SU-DHL-6 (cell line): ENCODE data around the gene TIMP2.

ENCODE experiments used
- H2AFZ ChIP-seq: fragments of 200-600 bp; sonication (generic); 2 replicates; pipeline ENCODE4 v1.6.1; 2014; ENCODE audit warnings: low read depth, mild to moderate bottlenecking, moderate library complexity, mixed read lengths, antibody characterized with exemption, low read length; ENCODE audit not compliant: severe bottlenecking
- H3F3A ChIP-seq: fragments of 200-600 bp; shearing (Covaris generic); 2 replicates; pipeline ENCODE4 v1.6.0; 2016; ENCODE audit warnings: antibody characterized with exemption, mild to moderate bottlenecking; ENCODE audit not compliant: insufficient read depth
- H3K27ac ChIP-seq: fragments of 200-600 bp; sonication (generic); 2 replicates; pipeline ENCODE4 v1.5.1; 2016; ENCODE audit warnings: low read depth, mild to moderate bottlenecking, low read length, moderate library complexity, mixed read lengths
- H3K27me3 ChIP-seq: fragments of 200-600 bp; sonication (generic), shearing (Covaris generic); 2 replicates; pipeline ENCODE4 v1.6.0; 2014; ENCODE audit warnings: mild to moderate bottlenecking, low read length
- H3K36me3 ChIP-seq: fragments of 200-600 bp; sonication (generic); 2 replicates; pipeline ENCODE4 v1.6.1; 2014; ENCODE audit warnings: mild to moderate bottlenecking, low read length, mixed read lengths
- H3K4me2 ChIP-seq: fragments of 300-600, 200-600 bp; shearing (Covaris generic), sonication (generic); 2 replicates; pipeline ENCODE4 v1.6.0; 2014; ENCODE audit warnings: low read length, low read depth, mild to moderate bottlenecking; ENCODE audit not compliant: poor library complexity, severe bottlenecking
- H3K4me3 ChIP-seq: fragments of 200-600 bp; sonication (generic); 2 replicates; pipeline ENCODE4 v1.5.1; 2014; ENCODE audit warnings: antibody characterized with exemption, low read length, mild to moderate bottlenecking, mixed read lengths; ENCODE audit not compliant: insufficient read depth, poor library complexity, severe bottlenecking
- H3K79me2 ChIP-seq: fragments of 200-600 bp; sonication (generic); 2 replicates; pipeline ENCODE4 v1.6.1; 2014; ENCODE audit warnings: mild to moderate bottlenecking, low read length, moderate library complexity; ENCODE audit not compliant: insufficient read depth
- H3K9ac ChIP-seq: fragments of 200-600 bp; sonication (generic); 2 replicates; pipeline ENCODE4 v1.7.0; 2014; ENCODE audit warnings: mild to moderate bottlenecking, low read length
- H3K9me2 ChIP-seq: fragments of 200-600 bp; sonication (generic); replicated peaks from 2 replicates; pipeline ENCODE4 v1.6.1; 2014; ENCODE audit warnings: low read length; ENCODE audit not compliant: insufficient read depth
- H3K9me3 ChIP-seq: fragments of 200-600 bp; sonication (generic); 2 replicates; pipeline ENCODE4 v1.6.1; 2014; ENCODE audit warnings: low read length, mixed read lengths; ENCODE audit not compliant: insufficient read depth
- H4K20me1 ChIP-seq: fragments of 200-600 bp; sonication (generic); 2 replicates; pipeline ENCODE4 v1.6.1; 2014; ENCODE audit warnings: low read depth, mild to moderate bottlenecking, antibody characterized with exemption, low read length, moderate library complexity, mixed read lengths
- EZH2phosphoT487 ChIP-seq: fragments of 200-600 bp; sonication (generic), shearing (Covaris generic); conservative IDR thresholded peaks from 2 replicates; pipeline ENCODE4 v1.6.1; 2018; ENCODE audit warnings: mild to moderate bottlenecking, antibody characterized with exemption, low read length, moderate library complexity, mixed read lengths
- TF ChIP-seq, protein P1 (sequence below): fragments of 200-600 bp; sonication (generic); IDR thresholded peaks from one replicate; pipeline ENCODE4 v1.5.1; 2017; ENCODE audit warnings: antibody characterized with exemption, mild to moderate bottlenecking, low read length, moderate library complexity; ENCODE audit not compliant: insufficient read depth, poor library complexity, severe bottlenecking

Gene TIMP2

DNA sequence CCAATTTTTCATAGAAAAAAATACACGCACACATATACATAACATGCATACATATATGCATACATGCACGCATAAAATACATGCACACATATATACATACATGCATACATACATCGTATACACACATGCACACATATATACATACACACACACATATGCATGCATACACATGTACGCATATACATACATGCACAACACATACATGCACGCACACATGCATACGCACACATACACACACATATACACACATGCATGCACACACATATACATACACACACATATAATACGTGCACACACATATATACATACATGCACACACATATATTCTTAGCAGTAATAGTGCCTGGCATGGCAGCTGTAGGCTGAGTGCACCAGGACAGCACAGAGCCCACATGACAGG is 109.5 kb downstream of the TIMP2 start:
- no peak overlapping the region for H3K9ac ChIP-seq
- H4K20me1 ChIP-seq = no peaks in the 10 kb centered on the region
- H3K27ac ChIP-seq = no peak overlapping the region
- no peaks in the 10 kb centered on the region for H3K9me2 ChIP-seq
- H3K36me3 ChIP-seq = peaks cover 9% of the 10 kb centered on the region; the same call in 1 of the 2 replicates
- H3K4me3 ChIP-seq = no peak overlapping the region
- H3K4me2 ChIP-seq = no peak overlapping the region
- no peaks in the 10 kb centered on the region for H3K79me2 ChIP-seq
- TF ChIP-seq EZH2phosphoT487 = no peak
- TF ChIP-seq, protein P1, sequence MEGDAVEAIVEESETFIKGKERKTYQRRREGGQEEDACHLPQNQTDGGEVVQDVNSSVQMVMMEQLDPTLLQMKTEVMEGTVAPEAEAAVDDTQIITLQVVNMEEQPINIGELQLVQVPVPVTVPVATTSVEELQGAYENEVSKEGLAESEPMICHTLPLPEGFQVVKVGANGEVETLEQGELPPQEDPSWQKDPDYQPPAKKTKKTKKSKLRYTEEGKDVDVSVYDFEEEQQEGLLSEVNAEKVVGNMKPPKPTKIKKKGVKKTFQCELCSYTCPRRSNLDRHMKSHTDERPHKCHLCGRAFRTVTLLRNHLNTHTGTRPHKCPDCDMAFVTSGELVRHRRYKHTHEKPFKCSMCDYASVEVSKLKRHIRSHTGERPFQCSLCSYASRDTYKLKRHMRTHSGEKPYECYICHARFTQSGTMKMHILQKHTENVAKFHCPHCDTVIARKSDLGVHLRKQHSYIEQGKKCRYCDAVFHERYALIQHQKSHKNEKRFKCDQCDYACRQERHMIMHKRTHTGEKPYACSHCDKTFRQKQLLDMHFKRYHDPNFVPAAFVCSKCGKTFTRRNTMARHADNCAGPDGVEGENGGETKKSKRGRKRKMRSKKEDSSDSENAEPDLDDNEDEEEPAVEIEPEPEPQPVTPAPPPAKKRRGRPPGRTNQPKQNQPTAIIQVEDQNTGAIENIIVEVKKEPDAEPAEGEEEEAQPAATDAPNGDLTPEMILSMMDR = no peak
- no peaks in the 10 kb centered on the region for H3F3A ChIP-seq
- no peak overlapping the region for H2AFZ ChIP-seq
- no peaks in the 10 kb centered on the region for H3K27me3 ChIP-seq
- no peaks in the 10 kb centered on the region for H3K9me3 ChIP-seq

DNA sequence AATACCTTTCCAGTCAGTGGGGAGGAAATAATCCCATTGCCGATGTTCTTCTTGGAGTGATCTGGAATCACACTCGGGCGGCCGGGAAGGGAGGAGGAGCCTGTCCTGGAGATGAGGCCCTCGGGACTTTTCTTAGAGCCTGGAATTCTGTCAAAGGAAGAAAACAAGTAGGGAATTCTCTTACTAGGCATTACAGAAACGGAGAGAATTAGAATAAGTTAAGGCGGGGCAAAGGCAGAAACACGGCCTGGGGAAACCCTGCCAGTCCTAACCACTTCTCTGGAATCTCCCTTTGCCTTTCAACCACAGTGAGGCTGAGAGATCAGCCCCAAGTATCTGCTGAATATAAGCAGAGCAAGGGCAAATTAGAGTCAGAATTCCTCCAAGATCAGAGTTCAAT is 112.3 kb downstream of the TIMP2 start:
- Histone ChIP-seq H3K9ac (no peak overlapping the region), H3K4me2 (no peak overlapping the region), H3F3A (no peaks in the 10 kb centered on the region), H3K4me3 (no peak overlapping the region), H3K9me3 (no peaks in the 10 kb centered on the region), H2AFZ (no peak overlapping the region), H3K79me2 (no peaks in the 10 kb centered on the region), H3K36me3 (peaks cover 11% of the 10 kb centered on the region), H4K20me1 (no peaks in the 10 kb centered on the region), H3K27ac (no peak overlapping the region), H3K9me2 (no peaks in the 10 kb centered on the region), H3K27me3 (no peaks in the 10 kb centered on the region)
- TF ChIP-seq, protein P1 = no peak
- TF ChIP-seq EZH2phosphoT487 = no peak

DNA sequence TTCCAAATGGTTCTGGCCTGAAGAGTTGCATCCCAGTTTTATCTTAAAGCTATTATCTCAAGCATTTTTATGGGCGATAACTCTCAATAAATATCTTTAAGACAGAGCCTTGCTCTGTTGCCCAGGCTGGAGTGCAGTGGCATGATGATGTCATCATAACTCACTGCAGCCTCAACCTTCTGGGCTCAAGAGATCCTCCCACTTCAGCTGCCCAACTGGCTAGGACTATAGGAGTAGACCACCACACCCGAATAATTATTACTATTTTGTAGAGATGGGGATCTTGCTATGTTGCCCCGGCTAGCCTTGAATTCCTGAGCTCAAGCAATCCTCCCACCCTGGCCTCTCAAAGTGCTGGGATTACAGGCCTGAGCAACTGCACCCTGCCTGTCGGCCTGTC is 117.0 kb downstream of the TIMP2 start:
- Histone ChIP-seq H3K9me3 (no peaks in the 10 kb centered on the region), H3K36me3 (peaks cover 13% of the 10 kb centered on the region), H3K79me2 (no peaks in the 10 kb centered on the region), H4K20me1 (no peaks in the 10 kb centered on the region), H3K4me2 (no peak overlapping the region), H3K9me2 (no peaks in the 10 kb centered on the region), H3K27ac (no peak overlapping the region), H3K4me3 (no peak overlapping the region), H3K27me3 (no peaks in the 10 kb centered on the region), H2AFZ (no peak overlapping the region), H3K9ac (no peak overlapping the region), H3F3A (no peaks in the 10 kb centered on the region)
- no peak for TF ChIP-seq EZH2phosphoT487
- TF ChIP-seq, protein P1 = no peak
